ENCODE results near the gene MCM6.
"Not testable (repeated sequence)": the region's sequence is repeated elsewhere in the genome, so short reads cannot be mapped to it uniquely, and the experiment has no call there.

Gene MCM6

GRCh38 chr2:135798275-135798705 lies 78.0 kb downstream of the MCM6 start:
- no peaks in the 10 kb centered on the region for H3K9me3 ChIP-seq (ENCODE audit: low read length)
- no peaks in the 10 kb centered on the region for H3K36me3 ChIP-seq (ENCODE audit: insufficient read depth, low read length)
- no peak overlapping the region for H3K27ac ChIP-seq (ENCODE audit: low read depth, low read length)
- no peak overlapping the region for H3K9ac ChIP-seq (ENCODE audit: low read length)
- H3K4me3 ChIP-seq (ENCODE audit: low read depth in 1 of 2, low read length in 2 of 2): no peak overlapping the region
- H3K4me1 ChIP-seq (ENCODE audit: insufficient read depth, low read length): no peaks in the 10 kb centered on the region
- no peaks in the 10 kb centered on the region for H3K27me3 ChIP-seq (ENCODE audit: control insufficient read depth in 1 of 2, insufficient read depth in 2 of 2, low read length in 2 of 2)

GRCh38 chr2:135797497-135798274 lies 78.6 kb downstream of the MCM6 start:
- H3K9ac ChIP-seq (ENCODE audit: low read length): no peak overlapping the region
- H3K36me3 ChIP-seq (ENCODE audit: insufficient read depth, low read length): no peaks in the 10 kb centered on the region
- H3K27me3 ChIP-seq (ENCODE audit: control insufficient read depth in 1 of 2, insufficient read depth in 2 of 2, low read length in 2 of 2): no peaks in the 10 kb centered on the region
- no peak overlapping the region for H3K27ac ChIP-seq (ENCODE audit: low read depth, low read length)
- no peaks in the 10 kb centered on the region for H3K4me1 ChIP-seq (ENCODE audit: insufficient read depth, low read length)
- H3K9me3 ChIP-seq (ENCODE audit: low read length): no peaks in the 10 kb centered on the region
- H3K4me3 ChIP-seq (ENCODE audit: low read depth in 1 of 2, low read length in 2 of 2): no peak overlapping the region

- H3K9me3 ChIP-seq (ENCODE audit: low read length): no peaks in the 10 kb centered on the region
- no peak overlapping the region for H3K4me3 ChIP-seq (ENCODE audit: low read depth in 1 of 2, low read length in 2 of 2)
- no peak overlapping the region for H3K9ac ChIP-seq (ENCODE audit: low read length)
- no peaks in the 10 kb centered on the region for H3K27me3 ChIP-seq (ENCODE audit: control insufficient read depth in 1 of 2, insufficient read depth in 2 of 2, low read length in 2 of 2)
- H3K4me1 ChIP-seq (ENCODE audit: insufficient read depth, low read length): no peaks in the 10 kb centered on the region
- H3K27ac ChIP-seq (ENCODE audit: low read depth, low read length): no peak overlapping the region
- no peaks in the 10 kb centered on the region for H3K36me3 ChIP-seq (ENCODE audit: insufficient read depth, low read length)
Observed at GRCh38 chr2:135796606-135797005, 79.6 kb downstream of the MCM6 start.

GRCh38 chr2:135795641-135796040 lies 80.6 kb downstream of the MCM6 start:
- H3K36me3 ChIP-seq (ENCODE audit: insufficient read depth, low read length); H3K9ac ChIP-seq (ENCODE audit: low read length); H3K27ac ChIP-seq (ENCODE audit: low read depth, low read length); H3K4me3 ChIP-seq (ENCODE audit: low read depth in 1 of 2, low read length in 2 of 2); H3K9me3 ChIP-seq (ENCODE audit: low read length); H3K4me1 ChIP-seq (ENCODE audit: insufficient read depth, low read length); H3K27me3 ChIP-seq (ENCODE audit: control insufficient read depth in 1 of 2, insufficient read depth in 2 of 2, low read length in 2 of 2): not testable (repeated sequence)

GRCh38 chr2:135792401-135793150 lies 83.7 kb downstream of the MCM6 start:
- H3K4me3 ChIP-seq (ENCODE audit: low read depth in 1 of 2, low read length in 2 of 2): no peak overlapping the region
- H3K36me3 ChIP-seq (ENCODE audit: insufficient read depth, low read length): no peaks in the 10 kb centered on the region
- H3K9ac ChIP-seq (ENCODE audit: low read length): no peak overlapping the region
- no peaks in the 10 kb centered on the region for H3K4me1 ChIP-seq (ENCODE audit: insufficient read depth, low read length)
- H3K27ac ChIP-seq (ENCODE audit: low read depth, low read length): no peak overlapping the region
- H3K9me3 ChIP-seq (ENCODE audit: low read length): no peaks in the 10 kb centered on the region
- H3K27me3 ChIP-seq (ENCODE audit: control insufficient read depth in 1 of 2, insufficient read depth in 2 of 2, low read length in 2 of 2): no peaks in the 10 kb centered on the region

- Histone ChIP-seq H3K9ac (ENCODE audit: low read length) (no peak overlapping the region), H3K27ac (ENCODE audit: low read depth, low read length) (no peak overlapping the region), H3K9me3 (ENCODE audit: low read length) (no peaks in the 10 kb centered on the region), H3K4me3 (ENCODE audit: low read depth in 1 of 2, low read length in 2 of 2) (no peak overlapping the region), H3K27me3 (ENCODE audit: control insufficient read depth in 1 of 2, insufficient read depth in 2 of 2, low read length in 2 of 2) (no peaks in the 10 kb centered on the region), H3K36me3 (ENCODE audit: insufficient read depth, low read length) (no peaks in the 10 kb centered on the region), H3K4me1 (ENCODE audit: insufficient read depth, low read length) (no peaks in the 10 kb centered on the region)
Observed at GRCh38 chr2:135791418-135792190, 84.6 kb downstream of the MCM6 start.

GRCh38 chr2:135790423-135790822 lies 85.8 kb downstream of the MCM6 start:
- H3K9me3 ChIP-seq (ENCODE audit: low read length): no peaks in the 10 kb centered on the region
- H3K27me3 ChIP-seq (ENCODE audit: control insufficient read depth in 1 of 2, insufficient read depth in 2 of 2, low read length in 2 of 2): no peaks in the 10 kb centered on the region
- no peak overlapping the region for H3K9ac ChIP-seq (ENCODE audit: low read length)
- no peaks in the 10 kb centered on the region for H3K36me3 ChIP-seq (ENCODE audit: insufficient read depth, low read length)
- no peak overlapping the region for H3K27ac ChIP-seq (ENCODE audit: low read depth, low read length)
- H3K4me1 ChIP-seq (ENCODE audit: insufficient read depth, low read length): no peaks in the 10 kb centered on the region
- no peak overlapping the region for H3K4me3 ChIP-seq (ENCODE audit: low read depth in 1 of 2, low read length in 2 of 2)
